Breast epithelium (tissue), 4 donors: ENCODE data around the gene C2orf78. TPM values are rescaled to one million over a fixed set of nuclear protein-coding genes. Genes with fewer than 3 reads are reported as not detected.

Experiments
- DNase-seq, 2 donors: peaks; one replicate each; pipeline ENCODE4 v3.0.0-alpha.2; 2019; ENCODE audit warnings: low spot score in 2 of 2
- H3K27ac ChIP-seq, 2 donors: fragments of 200-600 bp; sonication (generic) in 1 of 2; one replicate each; pipeline ENCODE4 v1.5.1; 2016 to 2019; ENCODE audit warnings: mild to moderate bottlenecking in 1 of 2
- H3K27me3 ChIP-seq, 2 donors: fragments of 200-600 bp; sonication (generic) in 1 of 2; one replicate each; pipeline versions ENCODE4 v1.5.1 to v1.6.0; 2017 to 2019; ENCODE audit warnings: control low read depth in 1 of 2, mild to moderate bottlenecking in 1 of 2
- H3K36me3 ChIP-seq: fragments of 200-600 bp; one replicate; pipeline ENCODE4 v1.5.1; 2019
- H3K4me1 ChIP-seq, 2 donors: fragments of 200-600 bp; sonication (generic); one replicate each; pipeline ENCODE4 v1.5.1; 2016 to 2019; ENCODE audit warnings: control low read depth in 1 of 2
- H3K4me3 ChIP-seq, 3 donors: fragments of 200-600 bp; sonication (generic); 1 replicate in 2 of 3; 2 replicates in 1 of 3; pipeline ENCODE4 v1.5.1; 2016 to 2019; ENCODE audit warnings: mild to moderate bottlenecking in 3 of 3, moderate library complexity in 2 of 3
- H3K9me3 ChIP-seq, 2 donors: fragments of 200-600 bp; sonication (generic) in 1 of 2; one replicate each; pipeline ENCODE4 v1.5.1; 2016 to 2019; ENCODE audit warnings: control low read depth in 1 of 2
- POLR2A ChIP-seq: fragments of 450-650 bp; IDR thresholded peaks from one replicate; pipeline ENCODE4 v1.6.1; 2016; ENCODE audit warnings: antibody characterized with exemption, mild to moderate bottlenecking, moderate library complexity
- POLR2AphosphoS5 ChIP-seq, 3 donors: sonication (generic); formaldehyde crosslinking; IDR thresholded peaks; one replicate each; pipeline ENCODE4 v1.6.1; 2017; ENCODE audit warnings: antibody characterized with exemption in 3 of 3
- intact Hi-C: fragments of 100-400 bp; cut with DNase I; formaldehyde crosslinking; loops from one replicate; pipeline ENCODE4 v1.15.1; 2023; ENCODE audit warnings: low total_unique reads
- total RNA-seq, 3 donors: library from RNA; depleted of rRNA; stranded (reverse); fragments of >200 nt; gene quantifications; one replicate each; pipeline ENCODE4 v1.1.0, GENCODE V29; 2016
- TF ChIP-seq, protein P1 (sequence below), 3 donors: fragments of 450-650 bp; IDR thresholded peaks; one replicate each; pipeline ENCODE4 v1.5.1; 2016 to 2017; ENCODE audit warnings: antibody characterized with exemption in 3 of 3, mild to moderate bottlenecking in 3 of 3, moderate library complexity in 3 of 3

Gene C2orf78
- total RNA-seq, 3 donors from 2014 or later, result not detected

DNA sequence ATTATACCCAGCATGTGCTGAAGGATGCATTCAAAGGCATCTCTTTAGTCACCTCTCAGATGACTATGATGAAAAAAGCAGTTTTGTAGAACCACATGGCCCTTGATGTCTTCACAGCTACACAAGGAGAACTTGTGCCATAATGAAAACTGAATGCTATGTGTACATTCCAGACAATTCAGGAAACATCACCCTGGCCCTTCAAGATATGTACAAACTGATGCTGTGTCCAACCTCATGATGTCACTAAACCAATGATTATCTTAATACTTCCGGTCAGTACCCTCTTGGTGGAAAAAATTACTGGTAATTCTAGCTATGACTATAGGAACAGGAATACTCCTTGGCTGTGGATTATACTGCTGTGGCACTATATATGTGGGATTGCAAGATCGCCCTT, 24.1 kb upstream of the C2orf78 start:
- Histone ChIP-seq H3K36me3 (no peaks in the 10 kb centered on the region), H3K27me3 (no peaks in the 10 kb centered on the region), H3K27ac (no peak overlapping the region), H3K4me1 (no peaks in the 10 kb centered on the region), H3K4me3 (no peak overlapping the region), H3K9me3 (no peaks in the 10 kb centered on the region)
- TF ChIP-seq POLR2AphosphoS5 (IDR thresholded peaks at IDR 0.05), result no peak
- TF ChIP-seq, protein P1, sequence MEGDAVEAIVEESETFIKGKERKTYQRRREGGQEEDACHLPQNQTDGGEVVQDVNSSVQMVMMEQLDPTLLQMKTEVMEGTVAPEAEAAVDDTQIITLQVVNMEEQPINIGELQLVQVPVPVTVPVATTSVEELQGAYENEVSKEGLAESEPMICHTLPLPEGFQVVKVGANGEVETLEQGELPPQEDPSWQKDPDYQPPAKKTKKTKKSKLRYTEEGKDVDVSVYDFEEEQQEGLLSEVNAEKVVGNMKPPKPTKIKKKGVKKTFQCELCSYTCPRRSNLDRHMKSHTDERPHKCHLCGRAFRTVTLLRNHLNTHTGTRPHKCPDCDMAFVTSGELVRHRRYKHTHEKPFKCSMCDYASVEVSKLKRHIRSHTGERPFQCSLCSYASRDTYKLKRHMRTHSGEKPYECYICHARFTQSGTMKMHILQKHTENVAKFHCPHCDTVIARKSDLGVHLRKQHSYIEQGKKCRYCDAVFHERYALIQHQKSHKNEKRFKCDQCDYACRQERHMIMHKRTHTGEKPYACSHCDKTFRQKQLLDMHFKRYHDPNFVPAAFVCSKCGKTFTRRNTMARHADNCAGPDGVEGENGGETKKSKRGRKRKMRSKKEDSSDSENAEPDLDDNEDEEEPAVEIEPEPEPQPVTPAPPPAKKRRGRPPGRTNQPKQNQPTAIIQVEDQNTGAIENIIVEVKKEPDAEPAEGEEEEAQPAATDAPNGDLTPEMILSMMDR (IDR thresholded peaks at IDR 0.05), result no peak
- no peak for TF ChIP-seq POLR2A
- intact Hi-C loops, result no loop called here
- DNase-seq, result no peak

DNA sequence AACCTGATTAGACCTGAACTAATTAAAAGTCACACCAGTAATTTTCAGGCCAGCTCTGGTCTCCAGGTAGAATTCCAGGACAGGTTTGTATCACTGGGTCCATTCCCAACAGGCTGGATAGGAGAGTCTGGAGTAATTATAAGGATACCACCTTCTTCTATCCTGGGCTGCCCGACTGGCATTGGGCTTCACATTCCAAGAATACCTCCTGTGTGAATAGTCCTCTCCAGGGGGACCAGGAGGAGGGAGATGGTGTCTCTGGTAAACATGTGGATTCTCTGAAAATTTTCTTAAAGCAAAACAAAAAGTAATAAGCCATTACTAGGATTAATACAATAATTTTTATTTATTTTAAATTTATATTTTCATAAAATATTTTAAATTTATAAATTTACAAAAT, 21.4 kb upstream of the C2orf78 start:
- Histone ChIP-seq H3K4me1 (no peaks in the 10 kb centered on the region), H3K9me3 (no peaks in the 10 kb centered on the region)
- intact Hi-C loops, result no loop called here

DNA sequence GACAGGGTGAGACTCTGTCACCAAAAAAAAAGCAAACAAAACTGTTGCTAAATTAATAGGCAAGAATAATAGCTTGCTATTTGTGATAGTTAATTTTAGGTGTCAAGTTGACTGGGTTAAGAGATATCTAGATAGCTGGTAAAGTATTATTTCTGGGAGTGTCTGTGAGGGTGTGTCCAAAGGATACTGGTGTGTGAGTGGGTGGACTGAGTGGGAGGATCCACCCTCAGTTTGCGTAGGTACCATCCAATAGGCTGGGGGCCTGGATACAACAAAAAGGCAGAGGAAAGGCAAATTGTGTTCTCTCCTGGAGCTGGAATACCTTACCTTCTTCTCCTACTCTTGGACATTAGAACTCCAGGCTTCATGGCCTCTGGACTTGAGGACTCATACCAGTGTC, 19.0 kb upstream of the C2orf78 start:
- H3K4me1 ChIP-seq, result no peaks in the 10 kb centered on the region
- no peak overlapping the region for H3K27ac ChIP-seq
- no peaks in the 10 kb centered on the region for H3K27me3 ChIP-seq
- TF ChIP-seq, protein P1 (IDR thresholded peaks at IDR 0.05), result no peak
- TF ChIP-seq POLR2A, result no peak
- TF ChIP-seq POLR2AphosphoS5 (IDR thresholded peaks at IDR 0.05), result no peak
- no peaks in the 10 kb centered on the region for H3K9me3 ChIP-seq
- no peak for DNase-seq
- no peak overlapping the region for H3K4me3 ChIP-seq
- intact Hi-C loops, result no loop called here
- H3K36me3 ChIP-seq, result no peaks in the 10 kb centered on the region

More for the DNA sequence above, 21.4 kb upstream of the C2orf78 start:
- Histone ChIP-seq H3K27ac (no peak overlapping the region), H3K4me3 (no peak overlapping the region), H3K27me3 (no peaks in the 10 kb centered on the region), H3K36me3 (no peaks in the 10 kb centered on the region)
- no peak for DNase-seq
- TF ChIP-seq POLR2A (no peak), POLR2AphosphoS5 (IDR thresholded peaks at IDR 0.05) (no peak)
- TF ChIP-seq, protein P1 (IDR thresholded peaks at IDR 0.05), result no peak

DNA sequence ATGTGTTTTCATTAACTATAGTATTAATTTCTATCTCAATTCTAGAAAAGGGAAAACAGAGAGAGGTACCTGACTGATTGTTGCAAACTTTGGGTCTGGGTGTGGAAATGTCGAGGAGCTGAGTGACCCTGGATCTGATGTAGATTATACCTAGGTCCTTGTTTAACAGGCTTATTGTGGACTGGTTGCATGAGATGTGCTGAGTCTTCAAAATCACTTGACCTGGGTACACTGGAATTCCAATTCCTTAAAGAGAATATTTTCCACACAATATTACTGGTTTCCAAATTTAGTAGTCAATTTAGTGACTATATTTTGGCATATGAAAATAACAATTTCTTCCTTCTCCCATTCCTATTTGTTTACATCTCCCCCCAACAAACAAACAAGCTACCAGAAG, 17.6 kb upstream of the C2orf78 start:
- H3K27me3 ChIP-seq, result no peaks in the 10 kb centered on the region
- no peaks in the 10 kb centered on the region for H3K4me1 ChIP-seq
- H3K9me3 ChIP-seq, result no peaks in the 10 kb centered on the region
- H3K36me3 ChIP-seq, result no peaks in the 10 kb centered on the region
- intact Hi-C loops, result no loop called here
- no peak overlapping the region for H3K27ac ChIP-seq
- DNase-seq, result no peak
- TF ChIP-seq POLR2AphosphoS5 (IDR thresholded peaks at IDR 0.05), result no peak
- TF ChIP-seq, protein P1 (IDR thresholded peaks at IDR 0.05), result no peak
- TF ChIP-seq POLR2A, result no peak
- H3K4me3 ChIP-seq, result no peak overlapping the region

DNA sequence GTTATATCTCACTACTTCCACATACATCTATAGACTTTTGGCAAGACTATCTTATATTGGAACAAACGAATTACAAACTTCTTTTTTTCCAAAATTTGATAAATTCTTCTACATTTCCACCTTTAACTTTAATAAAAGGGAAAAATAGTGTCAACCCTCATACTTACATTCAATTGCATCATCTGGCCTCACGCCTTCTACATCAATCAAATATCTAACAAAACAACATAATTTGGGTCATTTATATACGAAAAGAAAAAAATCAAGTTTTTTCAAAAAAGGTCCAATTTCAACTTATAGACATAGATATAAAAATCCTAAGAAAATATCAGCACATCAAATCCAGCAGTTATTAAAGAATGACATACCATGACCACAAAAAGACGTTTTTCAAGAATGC, 17.0 kb upstream of the C2orf78 start:
- Histone ChIP-seq H3K27me3 (no peaks in the 10 kb centered on the region), H3K9me3 (no peaks in the 10 kb centered on the region), H3K4me1 (no peaks in the 10 kb centered on the region), H3K27ac (no peak overlapping the region), H3K36me3 (no peaks in the 10 kb centered on the region), H3K4me3 (no peak overlapping the region)
- no peak for DNase-seq
- intact Hi-C loops, result no loop called here
- TF ChIP-seq, protein P1 (IDR thresholded peaks at IDR 0.05), result no peak
- TF ChIP-seq POLR2A, result no peak
- TF ChIP-seq POLR2AphosphoS5 (IDR thresholded peaks at IDR 0.05), result no peak
